K562 (cell line): ENCODE measurements around the gene HMGN1. TPM values are rescaled to one million over a fixed set of nuclear protein-coding genes. Genes with fewer than 3 reads are reported as not detected.

ENCODE experiments used
- ATAC-seq: fragments of 200-7000 bp; cut with Tn5 transposase; 3 replicates; pipeline ENCODE4 v1.9.1; 2020; ENCODE audit warnings: moderate library complexity
- BruUV-seq: library from RNA; stranded (reverse); fragments of 400-500 nt; replicated peaks from 2 replicates; lab custom pipeline; 2021; lab: Mats Ljungman, UMichigan
- CTCF ChIA-PET: fragments of 300-600 bp; formaldehyde crosslinking; extraction: SDS; loops from one replicate; lab custom pipeline; 2021; ENCODE audit warnings: low intra/inter-chr PET ratio; lab: Yijun Ruan, JAX
- POLR2A ChIA-PET: fragments of 300-600, 350-650 bp; sonication (Branson Sonifier 250); formaldehyde crosslinking; extraction: SDS; loops from one replicate; lab custom pipeline; 2021; ENCODE audit warnings: antibody characterized with exemption, inconsistent platforms; lab: Yijun Ruan, JAX
- DNase-seq, 4 experiments: peaks; one replicate each; pipeline versions ENCODE4 v3.0.0 to v3.0.0-alpha.2; 2011 to 2018; ENCODE audit warnings: low spot score in 3 of 4, mixed read lengths in 3 of 4; ENCODE audit errors: extremely low read depth in 1 of 4
- FAIRE-seq: peaks from 2 replicates; lab custom pipeline; 2011; peaks lifted over from hg19 to GRCh38; lab: Jason Lieb, UNC
- H2AFZ ChIP-seq: 2 replicates; pipeline ENCODE4 v1.6.0; 2011; ENCODE audit warnings: low read depth, low read length, control low read depth, inconsistent platforms
- H3K27ac ChIP-seq: fragments of 200-600 bp; 3 replicates; pipeline ENCODE4 v1.8.0; 2011; ENCODE audit warnings: low read depth, mild to moderate bottlenecking, control low read depth, inconsistent platforms, low read length, moderate library complexity, mixed read lengths; ENCODE audit errors: extremely low read depth
- H3K27me3 ChIP-seq, 2 experiments: fragments of 300-600 bp in 1 of 2; 2 replicates in 1 of 2; 3 replicates in 1 of 2; pipeline versions ENCODE4 v1.6.0 to v1.8.0; 2011; ENCODE audit warnings: inconsistent platforms in 2 of 2, low read length in 2 of 2, mild to moderate bottlenecking in 1 of 2, mixed read lengths in 1 of 2, moderate library complexity in 1 of 2; ENCODE audit not compliant: control insufficient read depth in 2 of 2, insufficient read depth in 2 of 2
- H3K36me3 ChIP-seq: fragments of 300-600 bp; 3 replicates; pipeline ENCODE4 v1.8.0; 2011; ENCODE audit warnings: mild to moderate bottlenecking, low read length, inconsistent platforms; ENCODE audit not compliant: control insufficient read depth, insufficient read depth
- H3K4me1 ChIP-seq, 2 experiments: fragments of 200-600 bp in 1 of 2; replicated peaks in 1 of 2; 2 replicates in 1 of 2; 3 replicates in 1 of 2; pipeline versions ENCODE4 v1.5.1 to v1.8.0; 2011; ENCODE audit warnings: inconsistent platforms in 2 of 2, low read length in 2 of 2, mild to moderate bottlenecking in 1 of 2, mixed read lengths in 1 of 2, moderate library complexity in 1 of 2; ENCODE audit not compliant: control insufficient read depth in 2 of 2, insufficient read depth in 2 of 2
- H3K4me2 ChIP-seq: 2 replicates; pipeline ENCODE4 v1.6.1; 2011; ENCODE audit warnings: low read length, control low read depth, inconsistent platforms, mixed read lengths; ENCODE audit not compliant: insufficient read depth
- H3K4me3 ChIP-seq: fragments of 200-600 bp; sonication (generic), shearing (Covaris generic); 2 replicates; pipeline ENCODE4 v1.5.1; 2016; ENCODE audit warnings: control low read depth, inconsistent platforms
- H3K79me2 ChIP-seq: fragments of 200-600 bp; 3 replicates; pipeline ENCODE4 v1.8.0; 2011; ENCODE audit warnings: low read length, inconsistent platforms; ENCODE audit not compliant: control insufficient read depth, insufficient read depth
- H3K9ac ChIP-seq, 2 experiments: 2 replicates each; pipeline versions ENCODE4 v1.6.0 to v1.6.1; 2011; ENCODE audit warnings: low read depth in 2 of 2, low read length in 2 of 2, control low read depth in 1 of 2, inconsistent platforms in 1 of 2, mild to moderate bottlenecking in 1 of 2, mixed read lengths in 1 of 2; ENCODE audit not compliant: insufficient read depth in 1 of 2
- H3K9me1 ChIP-seq: one replicate; pipeline ENCODE4 v1.6.0; 2011; ENCODE audit warnings: inconsistent platforms, mild to moderate bottlenecking, low read length, moderate library complexity; ENCODE audit not compliant: control insufficient read depth, insufficient read depth
- H3K9me3 ChIP-seq: replicated peaks from 2 replicates; pipeline ENCODE4 v1.5.1; 2011; ENCODE audit warnings: low read depth, low read length, inconsistent platforms; ENCODE audit not compliant: control insufficient read depth, insufficient read depth
- H4K20me1 ChIP-seq: replicated peaks from 2 replicates; pipeline ENCODE4 v1.6.1; 2011; ENCODE audit warnings: low read length, inconsistent platforms, mixed read lengths; ENCODE audit not compliant: control insufficient read depth, insufficient read depth
- CREM ChIP-seq: IDR thresholded peaks from 2 replicates; pipeline ENCODE4 v1.6.1; 2014; ENCODE audit warnings: antibody characterized with exemption, low read depth
- ELF4 ChIP-seq: fragments of 450-650 bp; formaldehyde crosslinking; IDR thresholded peaks from 2 replicates; pipeline ENCODE4 v1.4.0; 2022; ENCODE audit warnings: missing genetic modification characterization
- FOXK1 ChIP-seq: sonication (generic); formaldehyde crosslinking; IDR thresholded peaks from 2 replicates; pipeline ENCODE4 v1.8.0; 2022; ENCODE audit warnings: missing genetic modification reagents, mild to moderate bottlenecking, borderline replicate concordance
- HMG20A ChIP-seq: fragments of 450-650 bp; formaldehyde crosslinking; conservative IDR thresholded peaks from 2 replicates; pipeline ENCODE4 v1.4.0; 2020; ENCODE audit warnings: mild to moderate bottlenecking, mixed read lengths
- MAFF ChIP-seq: IDR thresholded peaks from 2 replicates; pipeline ENCODE4 v1.6.1; 2012; ENCODE audit warnings: low read length, improper control_type of control experiment
- MLLT1 ChIP-seq, 2 experiments: fragments of 450-650 bp; IDR thresholded peaks; 2 replicates each; pipeline ENCODE4 v1.6.1; 2016
- REST ChIP-seq, 2 experiments: fragments of 450-650 bp; formaldehyde crosslinking in 1 of 2; IDR thresholded peaks; 2 replicates each; pipeline versions ENCODE4 v1.4.0 to v1.6.1; 2014 to 2020; ENCODE audit warnings: mild to moderate bottlenecking in 2 of 2, borderline replicate concordance in 1 of 2, low read depth in 1 of 2
- ZBTB17 ChIP-seq: fragments of 450-650 bp; formaldehyde crosslinking; IDR thresholded peaks from 2 replicates; pipeline ENCODE4 v1.4.0; 2020; ENCODE audit warnings: mild to moderate bottlenecking
- ZBTB8A ChIP-seq: fragments of 450-650 bp; IDR thresholded peaks from 2 replicates; pipeline ENCODE4 v1.6.1; 2018; ENCODE audit warnings: mild to moderate bottlenecking, moderate library complexity; ENCODE audit not compliant: partially characterized antibody
- ZNF24 ChIP-seq: fragments of 450-650 bp; IDR thresholded peaks from 2 replicates; pipeline ENCODE4 v1.6.1; 2016
- ZNF75A ChIP-seq: fragments of 450-650 bp; formaldehyde crosslinking; IDR thresholded peaks from 2 replicates; pipeline ENCODE4 v1.4.0; 2020; ENCODE audit warnings: mild to moderate bottlenecking
- ZNF764 ChIP-seq: fragments of 250-450 bp; sonication (Bioruptor Pico); IDR thresholded peaks from 2 replicates; pipeline ENCODE4 v1.4.0; 2020; ENCODE audit warnings: low read depth, mild to moderate bottlenecking, moderate library complexity
- WGBS: fragments of 100-300 bp; shearing (Covaris generic); methylation state at CpG from one replicate; pipeline ENCODE4 v1.1.6; 2016; ENCODE audit warnings: low coverage, mixed read lengths; ENCODE audit not compliant: insufficient coverage; ENCODE audit errors: missing lambda C conversion rate; 5-methylcytosine and 5-hydroxymethylcytosine counted together
- in situ Hi-C: fragments of 300-500 bp; cut with MboI; formaldehyde crosslinking; loops from 4 replicates; pipeline ENCODE4 v1.15.0; 2018; ENCODE audit warnings: inconsistent platforms, mixed read lengths
- intact Hi-C: fragments of 100-400 bp; cut with micrococcal nuclease; formaldehyde crosslinking; loops from 2 replicates; pipeline ENCODE4 v1.14.2; 2022
- polyA plus RNA-seq, 8 experiments: library from polyadenylated mRNA; depleted of rRNA in 4 of 8; stranded (reverse) in 5 of 8; unstranded in 3 of 8; fragments of >200 nt; fragmentation: Nextera tagmentation in 2 of 8; fragmentation: Illumina TruSeq in 1 of 8; extraction: Ambion mirVana in 2 of 8; extraction: Trizol in 1 of 8; gene quantifications; 2 replicates each; pipeline versions ENCODE4 v1.2.1 to v1.2.3, GENCODE V29; 2011 to 2014; ENCODE audit warnings: inconsistent platforms in 1 of 8, missing spikeins in 1 of 8
- total RNA-seq, 7 experiments: library from RNA; depleted of rRNA in 6 of 7; stranded (reverse); fragments of >200 nt in 6 of 7; fragmentation: Illumina TruSeq in 2 of 7; extraction: Trizol in 2 of 7; gene quantifications; 2 replicates each; pipeline versions ENCODE4 v1.2.1 to v1.2.3, GENCODE V29; 2011 to 2021; ENCODE audit warnings: low replicate concordance in 1 of 7
- TF ChIP-seq, protein P1 (sequence below): fragments of 450-650 bp; IDR thresholded peaks from 2 replicates; pipeline ENCODE4 v1.6.1; 2016

Gene HMGN1
- total and polyA plus RNA-seq, 9 of the 15 experiments (the other 6 are each of a cell fraction or from before 2014, with no cell fraction given) = 124 to 626 (median 498) TPM

DNA sequence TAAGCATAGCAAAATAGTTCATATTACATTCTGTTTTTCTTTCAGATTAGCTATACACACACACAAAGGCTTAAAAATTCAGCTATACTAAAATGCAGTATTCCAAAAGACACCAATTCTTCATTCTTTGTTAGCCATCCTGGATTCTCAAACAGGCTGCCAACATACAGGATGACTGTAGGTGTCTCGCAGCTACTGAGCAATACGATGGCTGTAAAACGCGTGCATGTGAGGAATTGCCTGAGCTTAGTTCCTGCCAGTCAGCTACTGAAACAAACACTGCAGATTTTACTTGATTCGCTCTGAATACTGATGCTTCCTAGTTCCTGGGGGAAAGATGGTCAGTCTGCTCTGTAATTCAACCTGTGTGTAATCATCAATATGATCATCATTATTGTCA lies 24.7 kb upstream of the HMGN1 start:
- peak; percentile 82 for FAIRE-seq
- no peak for TF ChIP-seq HMG20A (CRISPR knock-in tag)
- TF ChIP-seq ELF4 = no peak
- TF ChIP-seq MLLT1 (IDR thresholded peaks at IDR 0.05) = no peak
- no peak for TF ChIP-seq ZNF75A
- no peak for TF ChIP-seq FOXK1
- TF ChIP-seq, protein P1, sequence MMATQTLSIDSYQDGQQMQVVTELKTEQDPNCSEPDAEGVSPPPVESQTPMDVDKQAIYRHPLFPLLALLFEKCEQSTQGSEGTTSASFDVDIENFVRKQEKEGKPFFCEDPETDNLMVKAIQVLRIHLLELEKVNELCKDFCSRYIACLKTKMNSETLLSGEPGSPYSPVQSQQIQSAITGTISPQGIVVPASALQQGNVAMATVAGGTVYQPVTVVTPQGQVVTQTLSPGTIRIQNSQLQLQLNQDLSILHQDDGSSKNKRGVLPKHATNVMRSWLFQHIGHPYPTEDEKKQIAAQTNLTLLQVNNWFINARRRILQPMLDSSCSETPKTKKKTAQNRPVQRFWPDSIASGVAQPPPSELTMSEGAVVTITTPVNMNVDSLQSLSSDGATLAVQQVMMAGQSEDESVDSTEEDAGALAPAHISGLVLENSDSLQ = peak; percentile 26; the same call in 1 of the 2 replicates
- TF ChIP-seq ZBTB17 (CRISPR knock-in tag) = no peak
- TF ChIP-seq REST (IDR thresholded peaks at IDR 0.05; ENCODE audit: borderline replicate concordance) = 0 out of 2 replicates have a peak, but pooled peaks have one; percentile 44
- no peak for TF ChIP-seq REST (CRISPR knock-in tag; IDR thresholded peaks at IDR 0.05; ENCODE audit: low read depth)
- TF ChIP-seq ZBTB8A = no peak
- TF ChIP-seq MAFF = no peak
- no peak for TF ChIP-seq CREM
- no peak for TF ChIP-seq ZNF24
- TF ChIP-seq ZNF764 (CRISPR knock-in tag) = peak; percentile 50; the same call in 1 of the 2 replicates

More for the DNA sequence above, 24.7 kb upstream of the HMGN1 start:
- H4K20me1 ChIP-seq = no peaks in the 10 kb centered on the region
- peak overlapping the region; percentile 40 for H3K4me2 ChIP-seq
- no peak overlapping the region for H3K4me3 ChIP-seq
- H3K27me3 ChIP-seq = no peaks in the 10 kb centered on the region
- DNase-seq = peak in 2 of 4 experiments; percentile 29 to 68
- peak; percentile 66 for ATAC-seq
- intact Hi-C loops (loop anchor here (2.0 to 5.0 kb wide), 2 partner anchors 15 to 69 kb away; no protein-coding TSS in a partner anchor), in situ Hi-C loops (no loop called here)
- no peaks in the 10 kb centered on the region for H3K9me1 ChIP-seq
- 21% methylated on average over 5 of the region's 5 CpGs for WGBS
- CTCF ChIA-PET = interaction anchor here (0.9 to 1.2 kb wide), 3 partner anchors 15 to 342 kb away, joined by 3 read pairs; no protein-coding TSS in a partner anchor
- BruUV-seq = no TSS peak
- no peaks in the 10 kb centered on the region for H3K79me2 ChIP-seq
- no peak overlapping the region for H3K27ac ChIP-seq
- no peaks in the 10 kb centered on the region for H3K36me3 ChIP-seq
- peaks cover 18 to 28% of the 10 kb centered on the region in 2 experiments for H3K4me1 ChIP-seq
- peak overlapping the region; percentile 94 for H2AFZ ChIP-seq
- POLR2A ChIA-PET = interaction anchor here (0.6 to 2.9 kb wide), 5 partner anchors 10 to 116 kb away, joined by 3 to 15 read pairs (median 6); partner anchors contain the start of gene HMGN1
- no peaks in the 10 kb centered on the region for H3K9me3 ChIP-seq
- peak overlapping the region in 1 of 2 experiments; percentile 16; a peak in 1 of 4 replicates for H3K9ac ChIP-seq
